Body of pancreas (tissue), 4 donors: ENCODE data around the gene PRCP. TPM values are rescaled to one million over a fixed set of nuclear protein-coding genes. Genes with fewer than 3 reads are reported as not detected.

Source experiments
- ATAC-seq: fragments of 150-250 bp; one replicate; pipeline ENCODE4 v1.9.1; 2016
- DNase-seq, 4 donors: peaks; one replicate each; pipeline ENCODE4 v3.0.0-alpha.2; 2019
- H3K27ac ChIP-seq, 4 donors: fragments of 200-600 bp; sonication (generic); 1 replicate in 3 of 4; 2 replicates in 1 of 4; pipeline versions ENCODE4 v1.5.1 to v1.6.1; 2016 to 2019; ENCODE audit warnings: mild to moderate bottlenecking in 1 of 4, mixed read lengths in 1 of 4, moderate library complexity in 1 of 4
- H3K27me3 ChIP-seq, 2 donors: fragments of 200-600 bp; sonication (generic); one replicate each; pipeline ENCODE4 v1.6.0; 2016; ENCODE audit warnings: mild to moderate bottlenecking in 1 of 2
- H3K36me3 ChIP-seq, 2 donors: fragments of 200-600 bp; sonication (generic); replicated peaks in 1 of 2; 2 replicates each; pipeline ENCODE4 v1.5.1; 2016; ENCODE audit warnings: low read depth in 2 of 2; ENCODE audit not compliant: insufficient read depth in 1 of 2
- H3K4me1 ChIP-seq: fragments of 200-600 bp; sonication (generic); one replicate; pipeline ENCODE4 v1.6.0; 2016
- H3K4me3 ChIP-seq, 2 donors: fragments of 200-600 bp; sonication (generic); 1 replicate in 1 of 2; 2 replicates in 1 of 2; pipeline ENCODE4 v1.5.1; 2016 to 2019
- H3K9me3 ChIP-seq, 3 donors: fragments of 200-600 bp; sonication (generic); 1 replicate in 2 of 3; 2 replicates in 1 of 3; pipeline ENCODE4 v1.5.1; 2016
- WGBS, 2 donors: methylation state at CpG; one replicate each; pipeline ENCODE4 v1.1.5; 2017; 5-methylcytosine and 5-hydroxymethylcytosine counted together
- intact Hi-C: fragments of 100-400 bp; cut with DNase I; formaldehyde crosslinking; loops from one replicate; pipeline ENCODE4 v1.15.1; 2023
- total RNA-seq, 2 donors: library from RNA; depleted of rRNA; stranded (reverse); fragments of >200 nt; gene quantifications; one replicate each; pipeline ENCODE4 v1.1.0, GENCODE V29; 2016
- TF ChIP-seq, protein P1 (sequence below), 7 experiments: fragments of 450-650 bp in 4 of 7; fragments of 200-600 bp in 3 of 7; sonication (generic) in 3 of 7; IDR thresholded peaks; one replicate each; pipeline ENCODE4 v1.5.1; 2016 to 2019; ENCODE audit warnings: antibody characterized with exemption in 7 of 7

The PRCP gene
- total RNA-seq, 2 donors from 2014 or later = 16.8 to 38.9 TPM

DNA sequence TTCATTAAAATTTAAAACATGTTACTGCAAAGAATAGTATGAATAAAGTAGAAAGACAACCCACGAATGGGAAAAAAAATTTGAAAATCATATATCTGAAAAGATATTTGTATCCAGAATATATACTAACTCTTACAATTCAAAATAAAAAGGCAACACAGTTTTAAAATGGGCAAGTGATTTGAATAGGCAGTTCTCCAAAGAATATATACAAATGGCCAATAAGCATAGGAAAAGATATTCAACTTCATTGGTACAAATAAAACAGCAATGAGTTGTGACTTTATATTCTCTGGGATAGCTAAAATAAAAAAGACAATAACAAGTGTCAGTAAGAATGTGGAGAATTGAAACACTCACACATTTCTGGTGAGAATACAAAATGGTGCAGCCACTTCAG lies 125.0 kb downstream of the PRCP start:
- intact Hi-C loops = no loop called here
- WGBS, 2 donors = 57 to 63% methylated on average over 1 of the region's 1 CpG

More for the DNA sequence above, 125.0 kb downstream of the PRCP start:
- DNase-seq (no peak), ATAC-seq (no peak)
- no peaks in the 10 kb centered on the region for H3K4me1 ChIP-seq
- H3K9me3 ChIP-seq = peaks cover 0 to 10% (median 0%) of the 10 kb centered on the region in 3 donors
- no peak overlapping the region for H3K4me3 ChIP-seq
- no peaks in the 10 kb centered on the region for H3K36me3 ChIP-seq
- TF ChIP-seq, protein P1, sequence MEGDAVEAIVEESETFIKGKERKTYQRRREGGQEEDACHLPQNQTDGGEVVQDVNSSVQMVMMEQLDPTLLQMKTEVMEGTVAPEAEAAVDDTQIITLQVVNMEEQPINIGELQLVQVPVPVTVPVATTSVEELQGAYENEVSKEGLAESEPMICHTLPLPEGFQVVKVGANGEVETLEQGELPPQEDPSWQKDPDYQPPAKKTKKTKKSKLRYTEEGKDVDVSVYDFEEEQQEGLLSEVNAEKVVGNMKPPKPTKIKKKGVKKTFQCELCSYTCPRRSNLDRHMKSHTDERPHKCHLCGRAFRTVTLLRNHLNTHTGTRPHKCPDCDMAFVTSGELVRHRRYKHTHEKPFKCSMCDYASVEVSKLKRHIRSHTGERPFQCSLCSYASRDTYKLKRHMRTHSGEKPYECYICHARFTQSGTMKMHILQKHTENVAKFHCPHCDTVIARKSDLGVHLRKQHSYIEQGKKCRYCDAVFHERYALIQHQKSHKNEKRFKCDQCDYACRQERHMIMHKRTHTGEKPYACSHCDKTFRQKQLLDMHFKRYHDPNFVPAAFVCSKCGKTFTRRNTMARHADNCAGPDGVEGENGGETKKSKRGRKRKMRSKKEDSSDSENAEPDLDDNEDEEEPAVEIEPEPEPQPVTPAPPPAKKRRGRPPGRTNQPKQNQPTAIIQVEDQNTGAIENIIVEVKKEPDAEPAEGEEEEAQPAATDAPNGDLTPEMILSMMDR (IDR thresholded peaks at IDR 0.05) = no peak
- no peak overlapping the region for H3K27ac ChIP-seq
- H3K27me3 ChIP-seq = no peaks in the 10 kb centered on the region

Other genes with a start within 250 kb of the PRCP start
- 1 to 10 TPM; 1.0 to 5.9 TPM for gene FAM181B, start 166.6 kb downstream of the PRCP start, total RNA-seq
- gene DDIAS, start 1.3 kb upstream of the PRCP start, total RNA-seq = not detected
- gene RAB30, start 171.5 kb upstream of the PRCP start, total RNA-seq = 10 to 100 TPM in 1 of 2 donors, 1 to 10 TPM in 1; 1.6 to 10.4 TPM